ENCODE measurements around the gene BTNL8. TPM values are rescaled to one million over a fixed set of nuclear protein-coding genes. Genes with fewer than 3 reads are reported as not detected.
"Not testable (repeated sequence)": the region's sequence is repeated elsewhere in the genome, so short reads cannot be mapped to it uniquely, and the experiment has no call there.

BTNL8 gene
- total and polyA plus RNA-seq, 5 experiments from 2014 or later = not detected

DNA sequence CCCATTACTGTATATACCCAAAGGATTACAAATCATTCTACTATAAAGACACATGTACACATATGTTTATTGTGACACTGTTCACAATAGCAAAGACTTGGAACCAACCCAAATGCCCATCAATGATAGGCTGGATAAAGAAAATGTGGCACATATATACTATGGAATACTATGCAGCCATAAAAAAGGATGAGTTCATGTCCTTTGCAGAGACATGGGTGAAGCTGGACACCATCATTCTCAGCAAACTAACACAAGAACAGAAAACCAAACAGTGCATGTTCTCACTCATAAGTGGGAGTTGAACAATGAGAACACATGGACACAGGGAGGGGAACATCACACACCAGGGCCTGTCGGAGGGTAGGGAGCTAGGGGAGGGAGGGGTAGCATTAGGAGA is 3.6 kb upstream of the BTNL8 start:
- POLR2A ChIA-PET = not testable (repeated sequence)

DNA sequence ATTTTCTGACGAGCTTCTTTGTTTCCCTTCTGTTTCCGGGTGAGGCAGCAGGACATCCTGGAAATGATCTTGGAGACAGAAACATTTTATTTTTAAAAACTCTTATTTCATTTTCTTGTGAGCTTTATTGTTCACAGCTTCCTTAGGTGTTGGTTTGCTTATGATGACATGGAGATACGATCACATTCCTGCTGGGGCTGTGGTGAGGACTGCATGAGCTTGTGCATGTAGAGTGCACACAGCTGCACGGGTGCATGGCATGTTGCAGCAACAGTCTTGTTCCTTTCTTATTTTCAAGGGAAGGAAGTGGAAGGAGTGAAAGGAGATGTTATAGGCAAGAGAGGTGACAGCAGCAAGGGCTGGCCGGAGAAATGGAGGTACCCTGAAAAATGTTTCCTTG is 1.2 kb downstream of the BTNL8 start:
- DNase-seq (no peak), ATAC-seq (no peak)
- no peaks in the 10 kb centered on the region for H3K4me1 Mint-ChIP-seq
- H3K4me3 Mint-ChIP-seq = no peak overlapping the region
- no peaks in the 10 kb centered on the region for H3K27me3 Mint-ChIP-seq
- POLR2A ChIA-PET = no interaction called here
- peaks cover 0 to 6% (median 0%) of the 10 kb centered on the region in 9 donors for H3K9me3 Mint-ChIP-seq
- no peaks in the 10 kb centered on the region for H3K36me3 Mint-ChIP-seq
- H3K27ac Mint-ChIP-seq = no peak overlapping the region

More for the DNA sequence above, 3.6 kb upstream of the BTNL8 start:
- not testable (repeated sequence) for H3K4me3 Mint-ChIP-seq, ATAC-seq, DNase-seq, H3K4me1 Mint-ChIP-seq, H3K27ac Mint-ChIP-seq
- Mint-ChIP-seq H3K9me3 (peaks cover 0 to 16% (median 2%) of the 10 kb centered on the region in 9 donors), H3K36me3 (peaks cover 2 to 17% (median 6%) of the 10 kb centered on the region in 3 donors), H3K27me3 (peaks cover 7 to 23% (median 20%) of the 10 kb centered on the region in 5 donors)

DNA sequence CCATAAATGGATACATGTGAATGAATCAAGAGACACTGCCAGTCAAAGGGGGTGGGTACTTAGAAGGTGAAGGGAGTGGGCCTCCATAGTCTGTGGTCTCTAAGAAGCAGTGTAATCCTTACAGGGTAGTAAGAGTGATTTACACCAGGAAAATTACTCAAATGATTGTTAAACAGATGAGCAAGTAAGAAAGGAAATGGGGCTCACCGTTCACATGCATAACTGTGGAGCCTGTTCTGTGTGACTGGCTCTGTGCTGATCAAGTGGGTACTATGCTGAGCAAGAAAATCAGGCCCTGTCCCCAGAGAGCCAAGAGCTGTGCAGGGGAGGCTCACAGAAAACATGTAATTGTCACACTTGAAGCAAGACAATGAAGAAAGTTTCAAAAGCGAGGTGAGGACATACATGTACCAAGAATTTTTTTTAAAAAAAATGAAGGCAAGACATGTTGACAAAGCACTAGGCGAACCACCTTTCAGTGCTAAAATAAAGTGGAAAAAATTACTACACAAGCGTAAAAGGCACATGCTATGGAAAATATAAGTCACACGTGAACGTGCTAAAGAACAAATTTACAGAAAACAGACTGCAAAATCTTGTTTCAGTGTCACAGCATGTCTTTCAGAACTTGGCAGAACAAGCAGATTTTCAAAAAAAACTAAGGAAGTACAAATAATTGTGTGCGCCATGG is 2.5 kb downstream of the BTNL8 start:
- POLR2A ChIA-PET = no interaction called here
- Mint-ChIP-seq H3K9me3 (peaks cover 0 to 5% (median 0%) of the 10 kb centered on the region in 9 donors), H3K4me1 (no peaks in the 10 kb centered on the region), H3K36me3 (no peaks in the 10 kb centered on the region), H3K27ac (no peak overlapping the region), H3K27me3 (peaks cover 0 to 3% (median 2%) of the 10 kb centered on the region in 5 donors), H3K4me3 (no peak overlapping the region)
- no peak for DNase-seq
- no peak for ATAC-seq

DNA sequence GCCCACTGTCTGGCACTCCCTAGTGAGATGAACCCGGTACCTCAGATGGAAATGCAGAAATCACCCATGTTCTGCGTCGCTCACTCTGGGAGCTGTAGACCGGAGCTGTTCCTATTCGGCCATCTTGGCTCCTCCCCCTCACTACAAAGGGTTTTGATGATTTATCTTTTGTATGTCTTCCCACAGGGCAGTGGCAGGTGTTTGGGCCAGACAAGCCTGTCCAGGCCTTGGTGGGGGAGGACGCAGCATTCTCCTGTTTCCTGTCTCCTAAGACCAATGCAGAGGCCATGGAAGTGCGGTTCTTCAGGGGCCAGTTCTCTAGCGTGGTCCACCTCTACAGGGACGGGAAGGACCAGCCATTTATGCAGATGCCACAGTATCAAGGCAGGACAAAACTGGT is 9.4 kb downstream of the BTNL8 start:
- Mint-ChIP-seq H3K9me3 (peaks cover 0 to 2% (median 0%) of the 10 kb centered on the region in 9 donors), H3K36me3 (no peaks in the 10 kb centered on the region), H3K27ac (no peak overlapping the region), H3K4me3 (no peak overlapping the region), H3K27me3 (peaks cover 11 to 38% (median 27%) of the 10 kb centered on the region in 5 donors), H3K4me1 (peaks cover 0 to 2% (median 0%) of the 10 kb centered on the region in 4 donors)
- no peak for DNase-seq
- ATAC-seq = no peak
- POLR2A ChIA-PET = no interaction called here

DNA sequence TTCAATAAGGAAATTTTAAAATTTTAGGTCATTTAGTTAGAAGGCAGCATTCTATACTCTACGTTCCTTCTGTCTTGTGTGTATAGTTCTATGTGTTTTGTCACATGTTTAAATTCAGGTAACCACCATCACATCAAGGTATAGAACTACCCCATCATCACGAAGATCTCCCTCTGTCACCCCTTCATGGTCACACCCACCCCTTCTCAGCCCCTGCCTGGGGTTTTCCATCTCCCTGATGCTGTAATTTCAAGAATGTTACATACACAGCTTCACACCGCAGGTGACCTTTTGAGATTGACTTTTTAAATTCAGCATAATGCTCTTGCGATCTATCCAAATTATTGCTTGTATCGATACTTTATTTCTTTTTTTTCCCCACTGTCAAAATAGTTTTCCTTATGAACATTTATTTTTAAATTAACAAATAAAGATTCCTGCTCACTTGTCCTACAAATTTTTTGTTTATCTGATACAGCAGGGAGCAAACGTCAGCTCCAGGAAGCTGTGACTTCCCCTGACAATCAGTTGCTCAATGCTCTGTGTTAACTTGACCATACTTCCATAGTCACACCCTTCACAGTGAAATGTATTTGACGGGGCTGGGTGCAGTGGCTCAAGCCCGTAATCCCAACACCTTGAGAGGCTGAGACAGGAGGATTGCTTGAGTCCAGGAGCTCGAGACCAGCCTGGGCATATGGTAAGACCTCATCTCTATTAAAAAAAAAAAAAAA is 10.2 kb downstream of the BTNL8 start:
- ATAC-seq (no peak), DNase-seq (peak in 1 of 10 donors; percentile 0)
- POLR2A ChIA-PET = no interaction called here
- Mint-ChIP-seq H3K9me3 (peaks cover 0 to 2% (median 0%) of the 10 kb centered on the region in 9 donors), H3K4me3 (no peak overlapping the region), H3K4me1 (peaks cover 0 to 2% (median 0%) of the 10 kb centered on the region in 4 donors), H3K27me3 (peaks cover 11 to 38% (median 27%) of the 10 kb centered on the region in 5 donors), H3K36me3 (no peaks in the 10 kb centered on the region), H3K27ac (peak overlapping the region in 1 of 10 donors; percentile 55)

DNA sequence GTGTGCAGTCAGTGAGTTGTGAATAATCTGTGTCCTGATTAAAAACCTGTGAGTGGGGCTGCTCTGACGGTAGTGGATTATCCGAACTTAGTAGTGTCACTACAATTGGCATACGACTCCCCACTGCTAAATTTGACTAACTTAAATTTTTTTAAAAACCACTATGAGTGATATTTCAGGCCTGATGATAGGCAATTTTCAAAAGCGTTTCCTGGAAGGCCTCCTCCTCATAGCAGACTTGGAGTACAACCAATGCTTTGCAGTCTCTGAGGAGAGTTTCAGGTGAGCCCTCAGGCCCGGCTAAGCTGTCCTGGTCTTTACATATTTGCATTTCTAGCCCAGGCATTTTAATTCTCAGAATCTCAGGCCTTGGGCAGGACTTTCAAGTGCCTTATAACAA is 10.8 kb downstream of the BTNL8 start:
- Mint-ChIP-seq H3K4me3 (no peak overlapping the region), H3K27ac (no peak overlapping the region), H3K4me1 (peaks cover 0 to 2% (median 0%) of the 10 kb centered on the region in 4 donors), H3K9me3 (peaks cover 0 to 2% (median 0%) of the 10 kb centered on the region in 9 donors), H3K36me3 (no peaks in the 10 kb centered on the region), H3K27me3 (peaks cover 11 to 38% (median 27%) of the 10 kb centered on the region in 5 donors)
- DNase-seq = no peak
- no peak for ATAC-seq
- POLR2A ChIA-PET = interaction anchor here (0.6 kb wide), 1 partner anchor 248 kb away, joined by 4 read pairs; no protein-coding TSS in a partner anchor

DNA sequence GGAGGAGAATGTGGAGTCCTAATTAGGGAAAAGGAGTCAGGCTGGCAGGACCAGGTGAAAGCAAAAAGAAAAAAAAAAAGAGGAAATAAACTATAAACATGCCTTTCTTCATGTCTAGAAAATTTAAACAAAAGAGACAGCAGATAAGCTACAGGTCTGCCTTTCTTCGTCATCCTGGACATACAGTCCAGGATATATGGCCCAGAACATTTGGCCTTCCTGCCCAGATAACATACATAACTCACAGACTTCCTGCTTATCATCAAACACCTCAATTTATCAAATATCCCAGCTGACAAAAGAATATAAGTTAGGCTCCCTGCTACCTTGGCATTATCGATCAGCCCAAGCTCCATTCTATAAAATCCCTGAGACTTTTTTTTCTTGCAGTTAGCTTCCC is 11.2 kb downstream of the BTNL8 start:
- Mint-ChIP-seq H3K27me3 (peaks cover 11 to 38% (median 27%) of the 10 kb centered on the region in 5 donors), H3K4me3 (no peak overlapping the region), H3K4me1 (peaks cover 0 to 2% (median 0%) of the 10 kb centered on the region in 4 donors), H3K36me3 (no peaks in the 10 kb centered on the region), H3K9me3 (peaks cover 0 to 2% (median 0%) of the 10 kb centered on the region in 9 donors), H3K27ac (no peak overlapping the region)
- POLR2A ChIA-PET = interaction anchor here (0.6 kb wide), 1 partner anchor 248 kb away, joined by 4 read pairs; no protein-coding TSS in a partner anchor
- no peak for ATAC-seq
- no peak for DNase-seq

DNA sequence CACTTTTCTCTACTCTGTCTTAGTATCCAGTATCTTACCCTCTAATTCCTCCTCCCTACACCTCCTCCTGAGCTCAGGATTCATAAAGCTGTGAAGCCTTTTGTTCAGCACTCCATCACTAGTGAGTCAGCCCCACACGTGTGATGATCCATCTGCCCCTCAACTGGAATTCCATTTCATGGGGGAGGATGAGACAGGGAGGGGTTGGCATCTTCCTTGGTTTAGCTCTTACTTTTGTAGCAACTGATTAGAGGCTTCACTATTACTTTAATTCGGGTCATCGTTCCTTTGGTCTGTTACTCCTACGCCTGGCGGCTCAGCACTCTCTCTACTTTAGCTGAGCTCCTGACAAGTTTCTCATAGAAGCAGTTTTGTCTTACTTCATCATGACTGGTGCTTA is 11.8 kb downstream of the BTNL8 start:
- DNase-seq = no peak
- ATAC-seq = no peak
- peaks cover 0 to 2% (median 0%) of the 10 kb centered on the region in 9 donors for H3K9me3 Mint-ChIP-seq
- POLR2A ChIA-PET = no interaction called here
- no peak overlapping the region for H3K4me3 Mint-ChIP-seq
- peaks cover 11 to 38% (median 27%) of the 10 kb centered on the region in 5 donors for H3K27me3 Mint-ChIP-seq
- H3K4me1 Mint-ChIP-seq = peaks cover 0 to 2% (median 0%) of the 10 kb centered on the region in 4 donors
- H3K27ac Mint-ChIP-seq = no peak overlapping the region
- H3K36me3 Mint-ChIP-seq = no peaks in the 10 kb centered on the region

DNA sequence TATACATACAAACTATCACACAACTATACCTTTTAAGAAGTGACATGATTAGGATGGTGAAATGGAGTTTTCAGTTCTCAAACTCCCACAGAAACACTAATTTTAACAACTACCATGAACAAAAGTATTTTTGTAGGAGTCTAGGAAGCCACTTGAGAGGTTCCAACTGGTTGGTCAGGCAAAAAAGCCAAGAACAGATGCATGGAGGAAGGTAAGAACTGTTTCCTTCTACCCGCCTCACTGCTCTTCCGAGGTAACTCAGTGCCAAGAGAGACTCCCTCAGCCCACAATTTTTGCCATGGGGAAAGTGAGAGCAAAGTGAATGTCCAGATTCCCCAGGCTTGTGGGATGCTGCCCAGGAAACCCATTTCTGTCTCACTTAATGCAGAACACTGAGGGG is 15.7 kb downstream of the BTNL8 start:
- Mint-ChIP-seq H3K4me1 (peaks cover 0 to 2% (median 0%) of the 10 kb centered on the region in 4 donors), H3K9me3 (no peaks in the 10 kb centered on the region), H3K27me3 (peaks cover 4 to 30% (median 24%) of the 10 kb centered on the region in 5 donors), H3K27ac (no peak overlapping the region), H3K36me3 (no peaks in the 10 kb centered on the region), H3K4me3 (no peak overlapping the region)
- DNase-seq (no peak), ATAC-seq (no peak)
- POLR2A ChIA-PET = no interaction called here

DNA sequence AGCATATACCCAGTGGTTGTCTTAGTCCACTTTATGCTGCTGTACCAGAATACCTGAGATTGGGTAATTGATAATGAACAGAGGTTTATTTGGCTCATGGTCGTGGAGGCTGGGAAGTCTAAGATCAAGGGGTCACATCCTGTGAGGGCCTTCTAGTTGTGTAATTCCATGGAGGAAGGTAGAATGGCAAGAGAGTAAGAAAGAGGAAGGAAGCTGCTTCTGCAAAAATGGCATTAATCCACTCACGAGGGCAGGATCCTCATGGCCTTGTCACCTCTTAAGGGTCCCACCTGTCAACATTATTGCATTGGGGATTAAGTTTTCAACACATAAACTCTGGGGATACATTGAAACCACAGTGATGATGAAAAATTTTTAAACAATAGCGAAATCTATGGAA is 17.0 kb downstream of the BTNL8 start:
- no peak for ATAC-seq
- POLR2A ChIA-PET = no interaction called here
- H3K4me3 Mint-ChIP-seq = no peak overlapping the region

DNA sequence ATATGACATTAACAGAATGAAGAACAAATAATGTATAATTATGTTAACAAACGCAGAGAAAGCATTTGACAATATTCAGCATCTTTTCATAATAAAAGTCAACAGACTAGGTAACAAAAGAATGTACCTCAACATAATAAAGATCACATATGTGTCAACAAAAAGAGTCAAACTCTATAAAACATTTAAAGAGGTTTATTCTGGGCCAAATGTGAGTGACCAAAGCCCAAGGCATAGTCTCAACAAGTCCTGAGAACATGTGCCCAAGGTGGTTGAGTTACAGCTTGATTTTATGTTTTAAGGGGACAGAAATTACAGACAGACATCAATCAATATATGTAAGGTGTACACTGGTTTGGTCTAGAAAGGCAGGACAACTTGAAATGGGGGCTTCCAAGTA is 19.4 kb downstream of the BTNL8 start:
- peaks cover 6 to 21% (median 7%) of the 10 kb centered on the region in 5 donors for H3K27me3 Mint-ChIP-seq
- DNase-seq (no peak), ATAC-seq (no peak)
- H3K36me3 Mint-ChIP-seq = peaks cover 2 to 19% (median 2%) of the 10 kb centered on the region in 3 donors
- H3K27ac Mint-ChIP-seq = no peak overlapping the region
- H3K9me3 Mint-ChIP-seq = peaks cover 6 to 20% (median 12%) of the 10 kb centered on the region in 9 donors
- POLR2A ChIA-PET = no interaction called here
- no peaks in the 10 kb centered on the region for H3K4me1 Mint-ChIP-seq
- H3K4me3 Mint-ChIP-seq = no peak overlapping the region

More for the DNA sequence above, 17.0 kb downstream of the BTNL8 start:
- H3K36me3 Mint-ChIP-seq = no peaks in the 10 kb centered on the region
- H3K27me3 Mint-ChIP-seq = peaks cover 4 to 24% (median 19%) of the 10 kb centered on the region in 5 donors
- DNase-seq = no peak
- no peaks in the 10 kb centered on the region for H3K9me3 Mint-ChIP-seq
- H3K4me1 Mint-ChIP-seq = no peaks in the 10 kb centered on the region
- no peak overlapping the region for H3K27ac Mint-ChIP-seq

DNA sequence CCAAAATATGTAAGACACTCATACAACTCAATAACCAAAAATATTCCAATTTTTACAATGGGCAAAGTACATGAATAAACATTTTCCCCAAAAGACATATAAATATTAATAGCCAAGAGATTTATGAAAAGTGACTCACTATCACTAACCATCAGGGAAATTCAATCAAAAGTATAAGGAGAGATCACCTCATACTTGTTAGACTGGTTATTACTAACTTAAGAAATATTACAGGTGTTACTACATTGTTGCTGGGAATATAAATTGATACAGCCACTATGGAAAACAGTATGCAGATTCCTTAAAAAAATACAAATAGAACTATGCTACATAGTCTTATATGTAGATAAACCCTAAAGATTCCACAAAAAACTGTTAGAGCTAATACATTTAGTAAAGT is 21.8 kb downstream of the BTNL8 start:
- DNase-seq (no peak), ATAC-seq (no peak)
- POLR2A ChIA-PET = no interaction called here
- Mint-ChIP-seq H3K4me3 (no peak overlapping the region), H3K4me1 (peaks cover 0 to under 1% (median 0%) of the 10 kb centered on the region in 4 donors), H3K27ac (no peak overlapping the region), H3K36me3 (peaks cover 2 to 34% (median 4%) of the 10 kb centered on the region in 3 donors), H3K27me3 (peaks cover 5 to 32% (median 12%) of the 10 kb centered on the region in 5 donors), H3K9me3 (peaks cover 8 to 42% (median 26%) of the 10 kb centered on the region in 9 donors)

DNA sequence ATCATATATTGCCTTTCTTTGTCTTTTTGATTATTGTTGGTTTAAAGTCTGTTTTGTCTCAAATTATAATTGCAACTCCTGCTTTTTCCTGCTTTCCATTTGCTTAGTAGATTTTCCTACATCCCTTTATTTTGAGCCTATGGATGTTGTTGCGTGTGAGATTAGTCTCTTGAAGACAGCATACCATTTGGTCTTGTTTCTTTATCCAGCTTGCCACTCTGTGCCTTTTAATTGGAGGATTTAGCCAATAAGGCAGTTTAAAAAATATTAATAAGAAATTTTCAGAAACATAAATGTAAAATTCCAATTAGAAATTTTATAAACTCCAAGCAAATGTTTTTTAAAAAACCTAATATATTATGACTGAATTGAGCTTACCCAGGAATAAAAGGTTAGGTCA is 24.0 kb downstream of the BTNL8 start:
- Mint-ChIP-seq H3K27ac (no peak overlapping the region), H3K27me3 (peaks cover 14 to 32% (median 26%) of the 10 kb centered on the region in 5 donors), H3K4me1 (peaks cover 0 to 4% (median 1%) of the 10 kb centered on the region in 4 donors), H3K36me3 (peaks cover 2 to 44% (median 4%) of the 10 kb centered on the region in 3 donors), H3K9me3 (peaks cover 9 to 55% (median 30%) of the 10 kb centered on the region in 9 donors), H3K4me3 (no peak overlapping the region)
- DNase-seq (no peak), ATAC-seq (no peak)
- POLR2A ChIA-PET = no interaction called here
